Activated CD4-positive, alpha-beta T cell treated with anti-CD3 and anti-CD28 coated beads, Interleukin-2, amount 50 U/mL, for 16 hours (primary cell): ENCODE data around the gene MX1.

ENCODE experiments used
- DNase-seq: peaks from one replicate; pipeline ENCODE4 v3.0.0-alpha.2; 2020

MX1 gene

GRCh38 chr21:41494242-41494641, 68.2 kb downstream of the MX1 start:
- no peak for DNase-seq

DNA sequence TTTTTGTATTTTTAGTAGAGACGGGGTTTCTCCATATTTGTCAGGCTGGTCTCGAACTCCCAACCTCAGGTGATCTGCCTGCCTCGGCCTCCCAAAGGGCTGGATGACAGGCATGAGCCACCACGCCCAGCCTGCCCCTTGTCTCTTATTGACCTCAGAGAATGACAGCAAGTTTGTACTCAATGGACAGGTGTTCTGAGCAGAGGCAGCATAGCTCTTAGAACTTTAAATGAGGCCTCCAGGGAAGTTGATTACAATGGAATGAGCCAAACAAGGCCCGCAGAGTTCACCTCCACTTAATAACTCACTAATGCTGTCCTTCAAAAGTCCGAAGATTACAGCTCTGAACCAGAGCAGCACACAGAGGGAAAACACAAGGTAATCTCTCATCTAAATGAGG, 71.0 kb downstream of the MX1 start:
- DNase-seq: no peak

- no peak for DNase-seq
These were observed 71.7 kb downstream of the MX1 start for GRCh38 chr21:41497788-41498187.

- no peak for DNase-seq
These were observed 73.9 kb downstream of the MX1 start for GRCh38 chr21:41499920-41500319.

- DNase-seq: no peak
These were observed 74.3 kb downstream of the MX1 start for GRCh38 chr21:41500363-41500762.

DNA sequence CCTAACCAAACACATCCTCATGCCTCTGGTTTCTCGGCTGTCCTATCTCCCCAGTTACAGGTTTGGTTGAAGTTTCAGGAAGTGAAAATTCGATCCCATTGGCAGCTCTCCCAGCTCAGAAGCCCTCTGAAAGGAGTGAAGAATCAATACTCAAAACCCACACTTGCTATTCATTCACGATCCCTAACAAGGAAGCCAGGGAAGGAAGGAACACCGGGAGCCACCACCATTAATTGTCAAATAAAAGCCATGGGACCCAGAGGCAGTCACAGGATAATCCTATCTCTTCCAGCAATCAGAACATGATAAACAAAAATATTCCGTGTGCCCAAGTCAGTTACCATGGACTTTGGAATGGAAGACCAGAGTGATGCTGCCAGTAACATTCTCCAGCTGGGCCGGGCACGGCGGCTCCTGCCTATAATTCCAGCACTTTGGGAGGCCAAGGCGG, 74.9 kb downstream of the MX1 start:
- no peak for DNase-seq

DNA sequence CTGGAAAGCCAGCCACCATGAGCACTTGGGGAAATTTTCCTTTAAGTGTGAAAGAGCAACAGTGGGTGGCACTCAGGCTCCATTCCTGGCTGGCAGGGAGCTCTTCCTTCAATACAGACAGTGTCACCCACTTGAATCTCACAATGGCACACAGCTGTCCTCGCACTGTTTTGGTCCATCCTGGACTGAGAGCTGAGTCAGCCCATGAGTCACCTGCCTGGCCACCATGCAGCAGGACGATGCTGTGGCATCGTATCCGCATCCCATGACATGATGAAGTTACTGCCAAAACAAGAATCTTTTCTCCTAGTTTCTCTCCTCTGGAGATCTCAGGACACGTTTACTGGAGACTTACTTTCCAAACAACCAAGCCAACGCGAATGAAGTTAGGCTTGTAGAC, 75.9 kb downstream of the MX1 start:
- no peak for DNase-seq

GRCh38 chr21:41503331-41503730, 77.3 kb downstream of the MX1 start:
- DNase-seq: no peak

GRCh38 chr21:41504030-41504429, 78.0 kb downstream of the MX1 start:
- DNase-seq: no peak

DNA sequence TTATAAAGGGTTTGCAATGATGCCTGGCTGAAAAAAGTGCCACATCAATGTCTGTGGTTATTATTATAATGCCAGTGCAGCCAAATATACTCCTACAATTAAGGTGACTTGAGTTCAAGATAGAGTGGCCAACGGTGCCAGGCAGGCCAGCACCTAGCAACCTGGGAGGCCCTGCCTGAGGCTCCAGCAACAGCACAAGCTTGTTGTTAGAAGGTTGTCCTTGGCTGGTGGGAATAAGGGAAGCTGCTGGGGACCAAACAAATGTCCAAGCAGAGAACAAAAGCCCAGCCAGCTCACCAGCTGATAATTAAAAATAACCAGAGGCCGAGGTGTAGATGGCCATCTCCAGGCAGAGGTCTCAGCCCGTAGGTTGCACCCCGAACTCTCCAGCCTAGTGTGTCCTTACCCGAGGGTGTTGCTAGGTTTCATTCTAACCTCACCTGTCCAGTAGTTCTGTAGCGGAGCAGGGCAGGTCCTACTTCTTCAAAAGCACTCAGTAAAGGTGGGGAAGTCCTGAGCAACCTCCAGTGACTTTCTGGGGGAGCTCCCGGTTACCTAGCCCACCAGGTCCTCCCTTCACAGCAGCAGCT, 80.1 kb downstream of the MX1 start:
- no peak for DNase-seq

DNA sequence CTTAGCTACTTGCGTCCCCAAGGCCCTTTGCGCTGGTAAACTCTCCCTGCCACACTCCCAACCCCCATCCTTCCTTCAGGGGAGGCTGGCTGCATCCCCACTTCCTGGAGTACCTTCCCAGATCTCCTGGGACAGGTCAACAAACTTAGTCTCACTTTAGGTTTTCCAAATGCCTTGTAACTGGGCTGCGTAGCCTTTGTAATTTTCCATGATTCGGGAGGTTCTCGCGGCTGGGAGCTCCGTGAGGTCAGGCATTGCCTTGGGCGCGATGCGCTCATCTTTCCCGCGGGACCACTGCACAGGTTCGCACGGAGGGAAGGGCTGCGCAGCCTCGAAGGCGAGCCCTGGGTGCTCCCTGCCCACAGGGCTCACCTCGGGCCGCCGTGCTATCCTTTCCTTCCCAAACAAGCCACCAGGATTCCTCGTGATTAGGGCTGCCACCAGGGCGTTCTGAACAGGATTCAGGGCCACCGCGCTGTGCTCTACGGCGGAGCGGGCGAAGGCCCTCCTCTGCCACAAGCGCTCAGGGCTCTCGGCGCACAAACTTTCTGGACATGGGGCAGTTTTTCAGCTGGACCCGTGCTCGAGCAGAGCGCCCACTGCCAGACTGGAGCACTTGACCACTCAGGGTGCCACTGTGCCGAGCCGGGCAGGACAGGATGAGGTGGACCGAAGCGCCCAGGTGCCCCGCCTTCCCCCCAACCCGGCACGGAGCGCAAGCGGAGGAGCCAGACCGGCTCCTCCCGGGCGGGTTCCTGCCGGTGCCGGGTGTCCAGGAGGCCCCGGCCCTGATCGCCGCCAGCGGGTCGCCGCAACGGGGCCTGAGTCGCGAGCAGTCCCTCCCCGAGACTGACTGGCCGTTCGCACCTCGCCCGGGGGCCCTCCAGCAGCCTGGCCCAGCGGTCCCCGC, 80.8 kb downstream of the MX1 start:
- DNase-seq: no peak

GRCh38 chr21:41507521-41508414, 81.7 kb downstream of the MX1 start, which contains the start of gene TMPRSS2:
TMPRSS2 (minus strand) TSS chr21:41508158; CDS start chr21:41498133, 10,025 bp downstream.
- no peak for DNase-seq

GRCh38 chr21:41508415-41509144, 82.5 kb downstream of the MX1 start:
- DNase-seq: no peak
